T-helper 1 cell (primary cell): Measurements from ENCODE around the gene JAM3.
"Not testable (repeated sequence)": the region's sequence is repeated elsewhere in the genome, so short reads cannot be mapped to it uniquely, and the experiment has no call there.

Source experiments
- DNase-seq, 5 donors: peaks; one replicate each; pipeline ENCODE4 v3.0.0-alpha.2; 2012 to 2020

Gene JAM3

GRCh38 chr11:134062265-134063123, 6.4 kb upstream of the JAM3 start:
- no peak for DNase-seq

- no peak for DNase-seq
Measured at GRCh38 chr11:134063124-134063495, 5.8 kb upstream of the JAM3 start.

DNA sequence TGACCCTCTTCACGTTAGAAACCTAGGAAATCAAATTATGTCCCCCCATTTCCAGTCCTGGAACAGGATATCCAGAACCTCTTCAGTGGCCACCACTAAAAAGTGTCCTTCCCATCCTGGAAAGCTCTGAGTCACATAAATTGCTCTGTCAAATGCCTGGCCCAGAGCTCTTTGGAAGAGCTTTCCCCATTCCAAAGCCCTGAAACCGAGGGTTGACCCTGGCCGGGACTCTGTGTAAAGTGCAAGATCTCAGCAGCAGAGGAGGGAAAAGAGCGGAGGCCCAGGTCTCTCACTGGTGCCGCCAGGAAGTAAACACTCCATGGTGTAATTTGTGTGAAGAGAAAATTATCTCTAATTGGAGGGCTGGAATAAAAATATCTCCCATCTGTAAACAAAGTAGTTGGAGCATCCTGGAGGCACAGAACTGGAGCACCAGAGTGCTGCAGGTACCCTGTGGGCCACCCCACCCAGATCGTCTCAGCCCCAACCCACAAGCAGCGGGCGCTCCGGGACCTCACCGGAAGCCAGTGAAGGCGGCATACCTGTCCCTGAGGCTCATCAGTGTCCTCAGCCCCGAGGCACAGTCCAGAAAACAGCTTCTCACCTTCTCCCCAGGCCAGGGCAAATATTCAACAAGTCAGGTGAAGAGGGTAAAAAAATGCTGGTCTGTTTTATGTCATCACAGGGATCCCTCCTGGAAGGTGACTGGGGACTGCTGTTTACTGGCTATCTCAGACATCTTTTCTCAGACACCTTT, 4.7 kb upstream of the JAM3 start:
- no peak for DNase-seq

DNA sequence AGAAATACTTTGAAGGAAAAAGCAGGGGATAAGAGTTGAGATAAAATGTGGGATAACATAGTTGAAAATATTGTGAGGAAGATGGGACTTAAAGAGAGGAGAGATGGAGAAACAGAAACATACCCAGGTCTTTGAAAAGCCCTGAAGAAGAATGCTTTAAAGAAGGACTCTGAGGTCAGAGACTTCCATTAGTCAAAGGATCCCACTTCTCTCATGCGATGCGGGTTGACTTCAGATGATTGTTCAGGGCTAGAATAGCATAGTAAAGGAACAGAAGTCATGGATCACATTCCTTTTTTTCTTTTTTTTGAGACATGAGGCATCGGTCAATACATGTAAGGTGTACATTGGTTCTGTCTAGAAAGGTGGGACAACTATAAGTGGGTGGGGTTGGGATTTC, 3.5 kb upstream of the JAM3 start:
- no peak for DNase-seq

DNA sequence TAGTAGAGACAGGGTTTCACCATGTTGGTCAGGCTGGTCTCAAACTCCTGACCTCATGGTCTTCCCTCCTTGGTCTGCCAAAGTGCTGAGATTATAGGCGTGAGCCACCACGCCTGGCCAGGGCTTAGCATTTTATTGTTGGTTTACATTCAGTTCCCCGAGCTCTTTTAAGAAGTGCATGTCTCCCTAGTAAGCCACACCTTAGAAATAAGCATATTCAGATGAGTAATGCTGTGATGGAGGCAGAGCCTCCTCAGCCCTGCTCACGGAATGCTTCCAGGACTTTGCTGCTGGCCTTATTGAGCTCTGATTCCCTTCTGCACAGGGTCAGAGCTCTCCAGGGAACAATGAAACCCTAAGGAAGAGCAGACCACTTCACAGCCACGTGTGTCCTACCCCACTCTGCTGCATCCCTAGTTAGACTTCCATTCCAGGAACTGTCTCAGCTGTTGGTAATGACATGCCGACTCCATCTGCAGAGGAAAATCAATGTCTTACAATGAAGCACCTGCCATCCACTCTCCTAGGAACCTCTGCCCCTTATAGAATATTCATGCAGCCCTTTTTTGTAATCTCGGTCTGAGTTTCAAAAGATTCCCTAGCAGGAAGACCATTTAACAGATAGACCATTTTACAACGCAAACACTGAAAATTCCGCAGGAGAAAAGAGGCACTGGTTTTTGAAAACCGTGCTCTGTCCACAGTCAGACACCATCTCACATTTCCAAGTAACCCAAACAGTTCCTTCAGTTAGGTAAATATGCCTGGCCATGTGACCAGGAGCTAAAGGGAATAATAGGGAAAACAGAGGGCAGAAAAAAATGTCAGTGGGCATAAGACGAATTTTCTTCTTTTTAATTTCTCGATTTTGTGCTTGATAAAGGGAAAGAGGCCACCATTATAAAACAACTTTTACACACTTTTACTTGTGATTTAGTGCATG, 1.7 kb upstream of the JAM3 start:
- DNase-seq, result no peak

DNA sequence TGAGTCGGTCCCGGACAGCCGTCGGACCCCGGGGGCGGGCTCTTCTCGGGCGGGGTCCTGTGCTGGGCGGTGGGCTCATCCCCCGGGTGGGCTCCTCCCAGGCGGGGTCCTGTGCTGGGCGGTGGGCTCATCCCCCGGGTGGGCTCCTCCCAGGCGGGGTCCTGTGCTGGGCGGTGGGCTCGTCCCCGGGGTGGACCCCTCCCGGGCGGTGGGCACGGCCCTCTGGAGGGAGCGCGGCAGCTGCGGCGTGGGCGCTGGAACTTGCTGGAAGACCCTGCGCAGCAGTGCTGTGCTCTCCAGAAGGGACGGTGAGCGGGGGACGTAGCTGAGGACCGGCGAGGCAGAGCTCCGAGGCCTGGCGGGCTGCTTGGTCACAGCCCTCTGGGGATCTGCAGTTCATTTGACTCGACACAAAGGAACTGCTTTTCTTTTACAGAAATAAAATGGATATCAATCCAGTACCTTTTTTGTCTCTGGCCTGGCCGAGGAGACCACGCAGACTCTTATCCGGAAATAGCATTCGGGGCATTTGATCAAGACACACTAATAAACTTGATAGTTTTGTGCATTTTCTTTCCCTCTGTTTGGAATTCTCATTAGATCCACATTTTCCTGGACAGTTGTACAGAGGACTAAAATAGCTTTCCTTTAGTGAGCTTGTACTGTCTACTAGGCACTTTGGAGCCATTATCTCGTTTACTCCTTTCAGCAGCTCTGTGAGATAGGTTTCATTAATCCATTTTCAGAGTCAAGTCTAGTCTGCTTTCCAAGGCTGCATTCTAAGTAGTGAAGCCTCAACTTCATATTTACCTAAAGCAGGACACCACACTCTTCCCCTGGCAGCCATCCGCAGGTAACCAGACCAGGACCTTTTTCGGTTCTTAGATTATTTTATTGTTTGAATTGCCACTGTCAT, 812 bp downstream of the JAM3 start:
- DNase-seq, result no peak

DNA sequence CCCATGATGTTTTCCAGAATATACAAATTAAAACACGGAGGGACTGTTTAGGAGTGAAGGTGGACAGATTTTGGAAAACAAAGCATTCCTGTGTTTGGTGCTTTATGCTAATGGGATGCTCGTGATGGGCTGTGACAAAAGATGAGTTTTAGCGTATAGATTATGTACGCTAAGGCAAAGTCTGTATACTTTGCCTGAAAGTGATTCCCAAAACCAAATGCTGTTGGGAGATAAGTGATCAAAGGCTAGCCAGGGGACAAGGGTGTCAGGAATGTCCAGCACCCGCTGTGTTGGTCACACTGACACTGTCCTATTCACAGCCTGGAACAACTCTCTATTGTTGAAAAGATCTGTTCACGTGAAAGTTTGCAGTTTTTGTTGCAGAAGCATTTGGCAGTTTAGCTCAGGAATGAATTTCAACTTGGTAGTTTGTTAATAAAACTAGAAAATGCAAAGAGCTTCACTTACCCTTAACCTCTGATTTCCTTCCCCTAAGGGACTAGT, 1.5 kb downstream of the JAM3 start:
- no peak for DNase-seq

- DNase-seq, result no peak
Measured at GRCh38 chr11:134071306-134071705, 2.4 kb downstream of the JAM3 start.

DNA sequence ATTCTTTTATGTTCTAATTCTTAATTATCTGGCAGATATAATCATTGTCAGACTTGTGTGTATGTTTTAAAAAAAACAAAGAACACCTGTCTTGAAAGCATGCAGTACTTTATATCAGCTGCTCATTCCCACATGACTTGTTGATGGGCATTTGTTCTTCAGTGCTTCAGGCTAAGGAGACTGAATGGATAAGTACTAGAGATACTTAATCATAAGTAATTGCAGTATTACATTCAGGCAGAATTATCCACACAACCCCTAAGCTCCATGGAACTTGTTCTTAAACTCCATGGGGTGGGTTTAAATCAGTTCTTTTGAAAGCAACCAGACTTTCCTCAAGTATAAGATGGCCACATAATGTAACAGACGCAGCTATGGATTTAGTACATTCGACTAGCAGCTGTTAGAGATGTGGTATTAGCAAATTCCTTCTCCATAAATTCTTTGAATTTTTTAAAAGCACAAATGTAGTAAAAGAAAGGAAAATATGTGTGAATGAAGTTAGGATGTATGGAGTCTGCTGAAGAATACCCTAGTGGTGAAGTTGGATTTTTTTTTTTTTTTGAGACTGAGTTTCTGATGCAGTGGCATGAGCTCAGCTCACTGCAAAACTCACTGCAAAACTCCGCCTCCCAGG, 3.0 kb downstream of the JAM3 start:
- DNase-seq, result no peak

DNA sequence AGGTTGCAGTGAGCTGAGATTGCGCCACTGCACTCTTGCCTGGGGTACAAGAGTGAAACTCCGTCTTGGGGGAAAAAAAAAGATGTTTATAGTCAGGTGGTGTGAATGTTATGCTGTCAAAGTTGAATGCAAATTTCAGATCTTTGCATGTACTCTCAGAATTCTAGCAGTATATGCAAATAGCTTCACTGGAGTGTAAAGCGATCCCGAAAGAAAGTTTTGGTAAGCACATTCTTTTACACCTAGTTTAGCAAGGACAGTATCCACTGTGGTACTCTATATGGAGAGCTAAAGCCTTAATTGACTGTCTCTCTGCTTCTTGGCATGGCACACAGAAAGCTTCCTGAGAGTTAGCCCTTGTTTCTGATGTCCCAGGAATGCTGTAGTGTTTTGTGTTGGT, 4.0 kb downstream of the JAM3 start:
- no peak for DNase-seq

GRCh38 chr11:134074346-134074745, 5.5 kb downstream of the JAM3 start:
- DNase-seq, result no peak

GRCh38 chr11:134074766-134075165, 5.9 kb downstream of the JAM3 start:
- DNase-seq, result no peak

DNA sequence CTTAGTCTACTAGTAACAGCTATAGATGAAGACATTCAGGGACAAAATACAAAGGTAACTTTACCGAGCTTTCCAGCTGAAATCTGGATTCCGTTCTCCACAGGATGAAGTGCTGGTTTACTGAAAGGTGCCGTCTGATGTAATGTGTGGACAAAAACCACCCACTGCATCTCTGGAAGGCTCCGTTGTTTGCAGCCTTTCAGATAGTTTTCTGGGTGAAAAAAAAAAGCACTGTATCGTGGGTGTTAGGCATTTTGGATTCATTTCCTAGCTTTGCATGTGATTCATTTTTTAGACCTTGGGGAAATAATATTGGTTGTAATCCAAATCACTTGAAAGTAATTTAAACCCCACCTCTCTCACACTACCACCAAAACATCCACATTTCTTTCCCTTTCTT, 10.4 kb downstream of the JAM3 start:
- no peak for DNase-seq

GRCh38 chr11:134081258-134081657, 12.4 kb downstream of the JAM3 start:
- DNase-seq, result not testable (repeated sequence)

- no peak for DNase-seq
Measured at GRCh38 chr11:134082990-134083389, 14.1 kb downstream of the JAM3 start.

GRCh38 chr11:134086376-134086775, 17.5 kb downstream of the JAM3 start:
- DNase-seq, result no peak

DNA sequence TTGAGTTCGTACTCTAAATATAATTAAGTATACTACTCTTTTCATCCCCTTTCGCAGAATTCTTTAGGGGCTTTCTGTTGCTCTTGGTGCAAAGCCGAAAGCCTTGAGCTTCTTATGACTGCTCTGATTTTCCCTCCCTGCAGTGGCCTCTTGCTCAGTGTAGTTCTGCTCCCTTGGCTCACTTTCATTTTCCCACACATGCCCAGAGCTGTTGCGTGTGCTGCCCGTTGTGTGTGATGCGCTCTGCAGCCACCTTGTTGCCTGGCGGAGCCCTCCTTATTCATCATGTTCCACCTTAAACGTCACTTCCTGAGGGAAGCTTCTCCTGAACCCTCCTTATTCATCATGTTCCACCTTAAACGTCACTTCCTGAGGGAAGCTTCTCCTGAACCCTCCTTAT, 23.1 kb downstream of the JAM3 start:
- not testable (repeated sequence) for DNase-seq

DNA sequence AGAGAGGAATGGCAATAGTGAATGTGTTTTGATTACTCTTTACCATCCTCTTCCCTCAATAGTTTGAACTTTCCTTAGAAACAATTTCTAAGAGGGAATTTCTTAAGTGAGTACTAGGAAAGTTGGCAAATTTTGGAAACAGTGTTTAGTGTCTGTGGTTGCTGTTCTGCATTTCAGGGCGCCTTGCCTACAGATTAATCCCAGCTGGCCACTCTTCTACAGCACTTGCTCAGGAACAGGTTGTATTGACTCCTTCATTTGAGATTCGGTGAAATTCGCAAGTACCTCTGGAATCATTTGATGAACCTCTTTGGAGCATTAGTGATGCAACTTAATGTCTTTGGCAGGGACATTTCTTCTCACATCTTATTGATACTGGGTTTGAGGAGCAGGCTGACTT, 28.3 kb downstream of the JAM3 start:
- no peak for DNase-seq

GRCh38 chr11:134098566-134099184, 29.8 kb downstream of the JAM3 start:
- DNase-seq, result peak in 1 of 5 donors; percentile 21

DNA sequence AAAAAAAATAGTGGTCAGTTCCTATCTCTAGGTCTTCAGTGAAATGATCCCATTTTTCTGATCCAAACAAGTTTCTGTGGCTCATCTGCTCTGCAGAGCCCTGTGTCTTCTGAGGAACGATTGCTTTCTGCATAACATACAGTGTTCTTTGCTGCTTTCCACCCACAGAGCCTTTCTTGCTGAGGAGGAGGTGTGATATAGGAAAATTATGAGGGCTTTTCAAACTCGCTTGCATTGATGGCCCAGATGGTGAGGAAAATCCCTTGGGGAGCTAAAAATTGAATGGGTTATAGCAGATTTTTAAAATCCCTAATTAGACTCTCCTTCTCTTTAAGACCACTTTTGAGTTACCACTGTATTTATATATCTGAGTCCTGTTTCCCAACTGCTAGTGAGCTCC, 31.3 kb downstream of the JAM3 start:
- DNase-seq, result no peak

DNA sequence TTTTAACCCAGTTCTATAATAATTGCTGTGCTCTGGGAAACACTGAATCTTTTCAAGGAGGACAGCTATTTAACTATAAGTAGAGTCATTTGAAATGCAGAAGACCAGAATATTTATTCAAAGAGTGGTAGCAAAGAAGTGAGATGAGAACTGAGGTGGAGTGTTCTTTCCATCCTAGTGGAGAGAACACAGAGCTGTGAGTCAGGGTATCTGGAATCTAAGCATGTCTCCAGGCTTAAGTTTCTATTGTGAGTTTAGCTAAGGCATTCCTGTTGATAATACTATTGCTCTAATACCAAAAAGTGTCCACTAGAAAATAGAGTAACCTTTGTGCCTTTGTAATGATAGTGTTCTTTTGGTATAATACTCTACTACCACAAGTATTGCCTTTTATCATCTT, 32.4 kb downstream of the JAM3 start:
- no peak for DNase-seq
